Measurements from ENCODE around the gene TGM6.
A peak's percentile ranks its signal among the peaks of the same experiment; 100 is the strongest.
"Not testable (repeated sequence)": the region's sequence is repeated elsewhere in the genome, so short reads cannot be mapped to it uniquely, and the experiment has no call there.

TGM6 gene

GRCh38 chr20:2399390-2399789 is 18.7 kb downstream of the TGM6 start:
- no peak for DNase-seq (ENCODE audit: low read depth)

GRCh38 chr20:2400290-2400689 is 19.6 kb downstream of the TGM6 start:
- DNase-seq (ENCODE audit: low read depth) = no peak

- DNase-seq (ENCODE audit: low read depth) = no peak
Observed at GRCh38 chr20:2401527-2401926, 20.8 kb downstream of the TGM6 start.

GRCh38 chr20:2402271-2402980 is 21.7 kb downstream of the TGM6 start:
- DNase-seq (ENCODE audit: low read depth) = no peak

- no peak for DNase-seq (ENCODE audit: low read depth)
Observed at GRCh38 chr20:2403291-2404052, 22.8 kb downstream of the TGM6 start.

GRCh38 chr20:2405693-2406065 is 25.0 kb downstream of the TGM6 start:
- no peak for DNase-seq (ENCODE audit: low read depth)

GRCh38 chr20:2407355-2407754 is 26.7 kb downstream of the TGM6 start:
- not testable (repeated sequence) for DNase-seq (ENCODE audit: low read depth)

GRCh38 chr20:2408111-2408510 is 27.4 kb downstream of the TGM6 start:
- DNase-seq (ENCODE audit: low read depth) = no peak

- DNase-seq (ENCODE audit: low read depth) = no peak
Observed at GRCh38 chr20:2416541-2417212, 36.0 kb downstream of the TGM6 start.

- no peak for DNase-seq (ENCODE audit: low read depth)
Observed at GRCh38 chr20:2417213-2417541, 36.5 kb downstream of the TGM6 start.

GRCh38 chr20:2418388-2418787 is 37.7 kb downstream of the TGM6 start:
- DNase-seq (ENCODE audit: low read depth) = no peak

GRCh38 chr20:2420510-2420909 is 39.8 kb downstream of the TGM6 start:
- no peak for DNase-seq (ENCODE audit: low read depth)

- DNase-seq (ENCODE audit: low read depth) = no peak
Observed at GRCh38 chr20:2421247-2421646, 40.5 kb downstream of the TGM6 start.

- no peak for DNase-seq (ENCODE audit: low read depth)
Observed at GRCh38 chr20:2429051-2429450, 48.4 kb downstream of the TGM6 start.

GRCh38 chr20:2430538-2430937 is 49.8 kb downstream of the TGM6 start:
- DNase-seq (ENCODE audit: low read depth) = no peak

GRCh38 chr20:2431185-2431584 is 50.5 kb downstream of the TGM6 start:
- no peak for DNase-seq (ENCODE audit: low read depth)

- no peak for DNase-seq (ENCODE audit: low read depth)
Observed at GRCh38 chr20:2446845-2447244, 66.1 kb downstream of the TGM6 start.

- DNase-seq (ENCODE audit: low read depth) = no peak
Observed at GRCh38 chr20:2449386-2449785, 68.7 kb downstream of the TGM6 start.

GRCh38 chr20:2451422-2451821 is 70.7 kb downstream of the TGM6 start:
- DNase-seq (ENCODE audit: low read depth) = no peak

GRCh38 chr20:2451939-2452732 is 71.4 kb downstream of the TGM6 start:
- DNase-seq (ENCODE audit: low read depth) = peak; percentile 45

GRCh38 chr20:2453792-2454191 is 73.1 kb downstream of the TGM6 start:
- DNase-seq (ENCODE audit: low read depth) = no peak

GRCh38 chr20:2455771-2456497 is 75.2 kb downstream of the TGM6 start:
- DNase-seq (ENCODE audit: low read depth) = no peak

Data from stimulated activated CD8-positive, alpha-beta memory T cell treated with anti-CD3 and anti-CD28 coated beads, Interleukin-7, amount 100 ng/mL, for 24 hours (primary cell).